Fibroblast of the aortic adventitia (primary cell): ENCODE data around the gene SP100. TPM values are rescaled to one million over a fixed set of nuclear protein-coding genes. Genes with fewer than 3 reads are reported as not detected.

Experiments used
- DNase-seq: peaks from one replicate; pipeline ENCODE4 v3.0.0-alpha.2; 2010; ENCODE audit warnings: low read depth
- H3K4me3 ChIP-seq: 2 replicates; pipeline ENCODE4 v1.5.1; 2011; ENCODE audit warnings: low read depth, mild to moderate bottlenecking, control low read depth, low read length, moderate library complexity
- CTCF ChIP-seq: IDR thresholded peaks from 2 replicates; pipeline ENCODE4 v1.5.1; 2011; ENCODE audit warnings: mild to moderate bottlenecking, low read length, control low read depth, inconsistent platforms; ENCODE audit not compliant: insufficient read depth
- total RNA-seq: library from RNA; depleted of rRNA; stranded (reverse); fragments of >200 nt; gene quantifications from 2 replicates; pipeline ENCODE4 v1.2.3, GENCODE V29; 2012; ENCODE audit warnings: low replicate concordance

SP100 gene
- total RNA-seq, 1 donor: 169 TPM

- TF ChIP-seq CTCF: no peak
- DNase-seq: no peak
- H3K4me3 ChIP-seq: peak overlapping the region; percentile 78
These were observed 3.2 kb downstream of the SP100 start for GRCh38 chr2:230419181-230419580.

GRCh38 chr2:230422149-230422548 lies 6.1 kb downstream of the SP100 start:
- DNase-seq: no peak
- TF ChIP-seq CTCF: peak; percentile 42

DNA sequence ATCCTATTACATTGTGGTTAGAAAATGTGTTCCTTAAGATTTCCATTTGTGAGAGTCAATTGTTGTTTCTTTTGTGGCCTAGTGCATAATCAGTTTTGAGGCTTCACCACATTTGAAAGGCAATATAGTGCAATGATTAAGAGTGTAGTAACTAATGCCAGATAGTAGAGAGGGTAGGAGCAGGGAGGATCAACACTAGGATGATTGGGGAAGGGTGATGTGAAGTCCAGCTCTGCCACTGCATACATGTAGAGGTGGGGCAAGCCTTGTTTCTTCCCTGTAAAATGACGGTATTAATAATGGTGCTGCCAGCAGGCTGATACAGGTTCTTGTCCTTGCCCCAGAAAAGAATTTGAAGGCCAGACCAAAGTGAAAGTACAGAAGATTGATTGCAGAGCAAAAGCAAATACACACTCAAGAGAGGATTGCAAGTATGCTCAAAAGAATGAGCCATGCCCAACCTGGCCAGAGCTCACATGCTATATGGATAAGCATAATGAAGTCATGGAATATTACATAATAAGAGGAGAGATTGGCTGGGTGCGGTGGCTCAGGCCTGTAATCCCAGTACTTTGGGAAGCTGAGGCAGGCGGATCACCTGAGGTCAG lies 8.0 kb downstream of the SP100 start:
- no peak overlapping the region for H3K4me3 ChIP-seq
- TF ChIP-seq CTCF: no peak
- peak; percentile 75 for DNase-seq

More at GRCh38 chr2:230422149-230422548, 6.1 kb downstream of the SP100 start:
- H3K4me3 ChIP-seq: no peak overlapping the region

- no peak overlapping the region for H3K4me3 ChIP-seq
- TF ChIP-seq CTCF: no peak
- no peak for DNase-seq
These were observed 9.4 kb downstream of the SP100 start for GRCh38 chr2:230425377-230425776.

DNA sequence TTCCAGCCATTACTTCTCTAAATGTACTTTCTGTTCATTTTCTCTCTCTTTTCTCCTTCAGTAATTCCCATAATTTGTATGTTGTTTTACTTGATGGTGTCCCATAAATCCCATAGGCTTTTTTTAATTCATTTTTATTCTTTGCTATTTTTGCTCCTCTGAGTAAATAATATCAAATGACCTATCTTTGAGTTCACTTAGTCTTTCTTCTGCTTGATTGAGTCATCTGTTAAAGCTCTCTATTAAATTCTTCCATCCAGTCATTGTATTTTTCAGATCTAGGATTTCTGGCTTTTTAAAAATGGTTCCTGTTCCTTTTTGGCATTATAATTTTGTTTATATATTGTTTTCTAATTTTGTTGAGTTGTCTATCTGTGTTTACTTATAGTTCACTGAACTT lies 13.5 kb downstream of the SP100 start:
- no peak overlapping the region for H3K4me3 ChIP-seq
- no peak for DNase-seq
- TF ChIP-seq CTCF: no peak

GRCh38 chr2:230430957-230431910 lies 15.2 kb downstream of the SP100 start:
- no peak overlapping the region for H3K4me3 ChIP-seq
- no peak for DNase-seq
- no peak for TF ChIP-seq CTCF
